ENCODE results near the gene AHCTF1.

Gene AHCTF1

DNA sequence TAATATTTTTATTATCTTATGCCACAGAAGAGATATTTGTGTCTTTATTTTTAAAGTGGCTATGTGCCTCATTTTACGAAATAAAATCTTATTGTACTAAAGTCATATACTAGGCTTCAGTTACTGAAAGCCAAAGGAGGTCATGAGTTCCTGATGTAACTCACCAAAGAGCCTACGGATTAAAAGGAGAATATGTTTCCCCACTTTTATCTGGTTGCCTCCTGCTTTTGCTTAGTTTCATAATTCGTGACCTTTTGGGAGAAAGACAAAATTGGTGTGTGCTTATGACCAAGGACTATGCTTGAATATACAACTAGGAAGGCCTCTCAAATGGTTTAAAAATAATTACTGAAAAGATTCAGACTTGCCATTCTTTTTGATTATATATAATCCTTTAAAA is 18.2 kb upstream of the AHCTF1 start:
- Histone ChIP-seq H3K4me3 (ENCODE audit: low read length in 2 of 2) (no peak overlapping the region), H3K4me1 (ENCODE audit: control insufficient read depth, insufficient read depth, low read length) (no peaks in the 10 kb centered on the region), H3K36me3 (ENCODE audit: control insufficient read depth in 2 of 2, insufficient read depth in 2 of 2, low read length in 2 of 2) (no peaks in the 10 kb centered on the region), H3K27me3 (ENCODE audit: control insufficient read depth in 1 of 2, insufficient read depth in 2 of 2, low read length in 2 of 2) (no peaks in the 10 kb centered on the region), H3K27ac (ENCODE audit: low read length) (no peak overlapping the region), H3K9me3 (ENCODE audit: control insufficient read depth in 2 of 2, low read length in 2 of 2) (no peaks in the 10 kb centered on the region), H3K9ac (ENCODE audit: low read length in 2 of 2) (no peak overlapping the region)

DNA sequence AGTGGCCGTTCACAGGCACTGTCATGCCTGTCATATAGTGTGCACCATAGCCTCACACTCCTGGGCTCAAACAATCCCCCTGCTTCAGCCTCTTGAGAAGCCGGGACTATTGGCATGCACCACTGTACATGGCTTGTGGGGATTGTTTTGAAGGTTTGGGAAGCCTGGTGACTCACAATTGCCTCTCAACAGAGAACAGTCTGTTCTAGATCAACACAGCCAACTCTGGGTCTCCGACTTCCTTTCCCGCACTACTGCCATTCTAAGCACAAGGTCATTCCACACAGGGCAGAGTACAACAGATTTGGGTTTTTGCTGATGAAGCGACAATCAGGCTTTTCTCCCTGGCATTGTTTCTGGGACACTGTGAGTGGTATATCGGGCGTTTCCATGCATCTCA is 15.5 kb upstream of the AHCTF1 start:
- Histone ChIP-seq H3K9me3 (ENCODE audit: control insufficient read depth in 2 of 2, low read length in 2 of 2) (no peaks in the 10 kb centered on the region), H3K27me3 (ENCODE audit: control insufficient read depth in 1 of 2, insufficient read depth in 2 of 2, low read length in 2 of 2) (no peaks in the 10 kb centered on the region), H3K9ac (ENCODE audit: low read length in 2 of 2) (no peak overlapping the region), H3K4me3 (ENCODE audit: low read length in 2 of 2) (no peak overlapping the region), H3K27ac (ENCODE audit: low read length) (peak overlapping the region; percentile 46), H3K36me3 (ENCODE audit: control insufficient read depth in 2 of 2, insufficient read depth in 2 of 2, low read length in 2 of 2) (no peaks in the 10 kb centered on the region), H3K4me1 (ENCODE audit: control insufficient read depth, insufficient read depth, low read length) (no peaks in the 10 kb centered on the region)

DNA sequence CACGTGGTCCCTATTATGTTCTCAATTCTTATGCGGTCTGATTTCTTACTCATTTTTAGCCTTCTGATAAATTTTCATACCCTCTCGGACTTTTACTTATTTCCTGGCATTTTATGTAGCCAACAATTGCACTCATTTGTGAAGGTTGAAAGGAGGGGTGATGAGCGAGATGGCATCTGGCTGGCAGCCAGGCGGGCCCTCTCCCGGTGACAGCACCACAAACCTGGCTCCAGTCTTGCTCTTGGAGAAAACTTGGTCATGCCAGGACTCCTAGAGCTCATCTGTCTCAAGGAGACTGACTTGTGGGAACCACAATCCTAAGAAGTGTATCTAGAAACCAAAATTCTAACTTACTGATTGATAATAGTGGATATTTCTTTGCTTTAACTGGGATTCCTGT is 14.6 kb upstream of the AHCTF1 start:
- Histone ChIP-seq H3K9me3 (ENCODE audit: control insufficient read depth in 2 of 2, low read length in 2 of 2) (no peaks in the 10 kb centered on the region), H3K27ac (ENCODE audit: low read length) (peak overlapping the region; percentile 8), H3K4me3 (ENCODE audit: low read length in 2 of 2) (no peak overlapping the region)

DNA sequence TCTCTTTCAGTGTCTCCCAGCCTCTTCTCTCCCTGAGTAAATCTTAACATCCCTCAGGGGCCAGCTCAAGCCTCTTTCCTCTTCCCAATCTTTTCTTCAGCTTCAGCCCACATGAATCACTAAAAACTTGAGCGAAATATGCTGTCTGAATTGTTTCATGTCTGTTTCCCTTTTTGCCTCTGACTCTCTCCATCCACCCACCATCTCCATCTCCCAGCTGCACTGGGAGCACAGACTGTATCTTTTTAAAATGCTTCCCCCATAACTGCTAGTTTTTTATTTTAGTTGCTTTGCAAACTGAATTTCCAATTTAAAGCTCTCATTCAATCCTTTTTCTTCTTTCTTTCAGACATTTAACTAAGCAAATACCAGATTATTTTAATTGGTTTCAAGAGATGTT is 3.0 kb upstream of the AHCTF1 start:
- no peaks in the 10 kb centered on the region for H3K9me3 ChIP-seq (ENCODE audit: control insufficient read depth in 2 of 2, low read length in 2 of 2)
- H3K27ac ChIP-seq (ENCODE audit: low read length): no peak overlapping the region
- no peaks in the 10 kb centered on the region for H3K36me3 ChIP-seq (ENCODE audit: control insufficient read depth in 2 of 2, insufficient read depth in 2 of 2, low read length in 2 of 2)
- H3K27me3 ChIP-seq (ENCODE audit: control insufficient read depth in 1 of 2, insufficient read depth in 2 of 2, low read length in 2 of 2): no peaks in the 10 kb centered on the region
- H3K4me1 ChIP-seq (ENCODE audit: control insufficient read depth, insufficient read depth, low read length): peaks cover 12% of the 10 kb centered on the region
- no peak overlapping the region for H3K4me3 ChIP-seq (ENCODE audit: low read length in 2 of 2)
- no peak overlapping the region for H3K9ac ChIP-seq (ENCODE audit: low read length in 2 of 2)

More for the DNA sequence above, 14.6 kb upstream of the AHCTF1 start:
- H3K9ac ChIP-seq (ENCODE audit: low read length in 2 of 2): no peak overlapping the region
- no peaks in the 10 kb centered on the region for H3K4me1 ChIP-seq (ENCODE audit: control insufficient read depth, insufficient read depth, low read length)
- H3K27me3 ChIP-seq (ENCODE audit: control insufficient read depth in 1 of 2, insufficient read depth in 2 of 2, low read length in 2 of 2): no peaks in the 10 kb centered on the region
- H3K36me3 ChIP-seq (ENCODE audit: control insufficient read depth in 2 of 2, insufficient read depth in 2 of 2, low read length in 2 of 2): no peaks in the 10 kb centered on the region

DNA sequence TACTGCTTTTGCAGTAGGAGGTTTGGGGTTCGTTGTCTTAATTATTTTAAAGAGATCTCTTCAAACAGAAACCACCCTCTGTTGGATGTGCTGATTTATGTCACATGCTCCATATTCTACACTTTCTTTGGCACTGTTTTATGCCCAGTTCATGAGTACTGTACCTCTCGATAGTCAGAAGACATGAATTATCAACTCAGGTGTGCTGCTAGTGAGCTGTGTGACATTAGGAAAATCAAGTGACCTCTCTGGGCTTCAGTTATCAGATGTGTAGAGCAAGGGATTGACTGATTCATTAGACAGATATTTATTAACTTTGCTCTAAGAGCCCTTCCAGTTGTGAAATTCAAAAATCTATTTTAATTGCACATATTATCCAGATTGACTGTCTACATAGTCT is 2.1 kb upstream of the AHCTF1 start:
- Histone ChIP-seq H3K9ac (ENCODE audit: low read length in 2 of 2) (no peak overlapping the region), H3K9me3 (ENCODE audit: control insufficient read depth in 2 of 2, low read length in 2 of 2) (no peaks in the 10 kb centered on the region), H3K27me3 (ENCODE audit: control insufficient read depth in 1 of 2, insufficient read depth in 2 of 2, low read length in 2 of 2) (no peaks in the 10 kb centered on the region), H3K27ac (ENCODE audit: low read length) (no peak overlapping the region), H3K4me1 (ENCODE audit: control insufficient read depth, insufficient read depth, low read length) (peaks cover 12% of the 10 kb centered on the region), H3K4me3 (ENCODE audit: low read length in 2 of 2) (no peak overlapping the region), H3K36me3 (ENCODE audit: control insufficient read depth in 2 of 2, insufficient read depth in 2 of 2, low read length in 2 of 2) (no peaks in the 10 kb centered on the region)

DNA sequence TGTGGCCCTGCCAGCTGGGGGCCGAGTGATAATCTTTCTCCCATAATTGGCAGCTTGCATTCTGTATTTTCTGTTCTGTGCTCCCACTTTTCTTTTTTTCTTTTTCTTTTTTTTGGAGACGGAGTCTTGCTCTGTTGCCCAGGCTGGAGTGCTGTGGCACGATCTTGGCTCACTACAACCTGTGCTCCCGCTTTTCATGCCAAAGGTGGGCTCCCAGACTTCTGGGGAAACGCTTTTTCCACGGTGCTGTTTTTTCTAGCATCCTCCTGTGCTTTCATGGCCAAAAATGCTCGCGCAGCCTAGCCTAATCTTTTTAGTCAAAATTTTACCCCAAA is 585 bp upstream of the AHCTF1 start:
- Histone ChIP-seq H3K9me3 (ENCODE audit: control insufficient read depth in 2 of 2, low read length in 2 of 2) (no peaks in the 10 kb centered on the region), H3K27ac (ENCODE audit: low read length) (no peak overlapping the region), H3K4me1 (ENCODE audit: control insufficient read depth, insufficient read depth, low read length) (peaks cover 12% of the 10 kb centered on the region), H3K27me3 (ENCODE audit: control insufficient read depth in 1 of 2, insufficient read depth in 2 of 2, low read length in 2 of 2) (no peaks in the 10 kb centered on the region), H3K36me3 (ENCODE audit: control insufficient read depth in 2 of 2, insufficient read depth in 2 of 2, low read length in 2 of 2) (no peaks in the 10 kb centered on the region), H3K4me3 (ENCODE audit: low read length in 2 of 2) (peak overlapping the region; percentile 70 to 87), H3K9ac (ENCODE audit: low read length in 2 of 2) (peak overlapping the region; percentile 72 to 76)

DNA sequence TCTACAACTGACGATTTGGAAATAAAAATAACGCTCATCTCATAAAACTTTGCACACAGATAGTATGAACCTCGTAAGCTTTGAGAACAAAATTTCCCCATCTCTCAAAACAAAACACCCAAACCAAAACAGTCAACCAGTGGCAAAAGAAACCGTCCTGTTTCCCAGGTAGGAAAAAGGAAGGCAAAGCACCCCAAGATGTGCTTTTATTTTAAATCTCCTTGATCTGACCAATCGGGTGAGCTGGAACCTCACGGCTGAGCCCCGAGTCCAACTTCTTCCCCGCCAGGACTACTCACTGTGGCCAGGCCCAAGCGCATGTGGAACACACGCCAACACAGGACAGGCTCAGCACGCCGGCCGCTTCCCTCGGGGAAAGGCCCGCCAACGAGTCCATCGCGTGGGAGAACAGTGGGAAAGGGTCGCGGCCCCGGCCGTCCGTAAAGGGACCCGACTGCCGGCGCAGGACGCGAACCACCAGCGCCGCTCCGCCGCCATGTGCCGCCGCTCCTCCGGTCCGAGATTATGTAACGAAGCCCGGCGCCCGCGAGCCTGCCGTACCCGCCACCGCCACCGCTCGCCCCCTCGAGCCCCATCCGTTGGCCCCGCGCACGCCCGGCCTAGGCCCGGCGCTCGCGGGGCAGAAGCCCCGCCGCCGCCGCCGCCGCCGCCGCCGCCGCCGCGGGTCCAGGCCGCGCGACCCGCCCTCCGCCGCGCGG is 759 bp downstream of the AHCTF1 start:
- H3K9ac ChIP-seq (ENCODE audit: low read length in 2 of 2): peak overlapping the region; percentile 86 to 94
- peak overlapping the region; percentile 87 to 94 for H3K4me3 ChIP-seq (ENCODE audit: low read length in 2 of 2)
- H3K4me1 ChIP-seq (ENCODE audit: control insufficient read depth, insufficient read depth, low read length): peaks cover 12% of the 10 kb centered on the region
- H3K9me3 ChIP-seq (ENCODE audit: control insufficient read depth in 2 of 2, low read length in 2 of 2): no peaks in the 10 kb centered on the region
- H3K27ac ChIP-seq (ENCODE audit: low read length): peak overlapping the region; percentile 82
- H3K36me3 ChIP-seq (ENCODE audit: control insufficient read depth in 2 of 2, insufficient read depth in 2 of 2, low read length in 2 of 2): no peaks in the 10 kb centered on the region
- H3K27me3 ChIP-seq (ENCODE audit: control insufficient read depth in 1 of 2, insufficient read depth in 2 of 2, low read length in 2 of 2): no peaks in the 10 kb centered on the region

DNA sequence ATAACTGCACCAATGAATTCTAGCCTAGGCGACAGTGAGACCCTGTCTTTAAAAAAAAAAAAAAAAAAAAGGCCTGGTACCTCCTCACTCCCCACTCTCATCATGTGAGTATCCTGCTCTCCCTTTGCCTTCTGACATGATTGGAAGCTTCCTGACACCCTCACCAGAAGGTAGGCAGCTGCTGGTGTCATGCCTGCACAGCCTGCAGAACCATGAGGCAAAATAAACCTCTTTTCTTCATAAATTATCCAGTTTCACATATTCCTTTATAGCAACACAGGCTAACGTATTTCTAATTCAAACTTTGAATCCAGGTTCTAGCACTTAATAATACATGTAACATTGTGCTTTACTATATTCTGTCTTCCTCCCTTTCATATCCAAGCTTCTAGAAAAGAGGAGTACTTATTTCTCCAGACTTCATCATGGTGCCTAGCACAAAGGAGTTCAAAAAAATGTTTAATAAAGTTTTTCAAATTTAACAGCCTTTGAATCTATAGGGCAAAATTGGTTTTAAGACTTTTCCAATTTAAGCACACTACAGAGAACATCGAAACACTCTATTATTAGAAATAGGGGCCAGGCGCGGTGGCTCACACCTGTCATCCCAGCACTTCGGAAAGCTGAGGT is 5.6 kb downstream of the AHCTF1 start:
- Histone ChIP-seq H3K9me3 (ENCODE audit: control insufficient read depth in 2 of 2, low read length in 2 of 2) (no peaks in the 10 kb centered on the region), H3K4me1 (ENCODE audit: control insufficient read depth, insufficient read depth, low read length) (peaks cover 16% of the 10 kb centered on the region), H3K36me3 (ENCODE audit: control insufficient read depth in 2 of 2, insufficient read depth in 2 of 2, low read length in 2 of 2) (no peaks in the 10 kb centered on the region), H3K9ac (ENCODE audit: low read length in 2 of 2) (no peak overlapping the region), H3K4me3 (ENCODE audit: low read length in 2 of 2) (no peak overlapping the region), H3K27ac (ENCODE audit: low read length) (no peak overlapping the region), H3K27me3 (ENCODE audit: control insufficient read depth in 1 of 2, insufficient read depth in 2 of 2, low read length in 2 of 2) (no peaks in the 10 kb centered on the region)

DNA sequence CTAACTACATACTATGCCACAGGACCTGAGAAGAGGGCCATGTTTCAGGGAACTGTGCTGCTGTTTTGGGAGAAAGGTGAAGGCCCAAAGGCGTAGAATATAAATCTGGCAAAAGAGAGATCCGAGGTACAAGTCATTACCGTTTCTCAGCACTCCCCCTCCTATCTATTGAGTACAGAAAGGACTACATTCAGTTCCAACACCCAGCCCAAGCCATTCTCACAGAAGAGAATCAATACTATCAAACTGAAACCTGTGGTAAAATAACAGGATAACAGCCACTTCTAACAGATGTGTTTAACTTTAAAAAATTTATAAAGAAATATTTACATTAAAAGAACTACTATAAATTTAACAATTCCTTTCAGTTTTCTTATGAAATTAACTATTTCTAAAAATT is 7.8 kb downstream of the AHCTF1 start:
- H3K4me3 ChIP-seq (ENCODE audit: low read length in 2 of 2): no peak overlapping the region
- H3K27ac ChIP-seq (ENCODE audit: low read length): no peak overlapping the region
- H3K9ac ChIP-seq (ENCODE audit: low read length in 2 of 2): no peak overlapping the region
- no peaks in the 10 kb centered on the region for H3K36me3 ChIP-seq (ENCODE audit: control insufficient read depth in 2 of 2, insufficient read depth in 2 of 2, low read length in 2 of 2)
- peaks cover 8% of the 10 kb centered on the region for H3K4me1 ChIP-seq (ENCODE audit: control insufficient read depth, insufficient read depth, low read length)
- H3K27me3 ChIP-seq (ENCODE audit: control insufficient read depth in 1 of 2, insufficient read depth in 2 of 2, low read length in 2 of 2): no peaks in the 10 kb centered on the region
- H3K9me3 ChIP-seq (ENCODE audit: control insufficient read depth in 2 of 2, low read length in 2 of 2): no peaks in the 10 kb centered on the region

DNA sequence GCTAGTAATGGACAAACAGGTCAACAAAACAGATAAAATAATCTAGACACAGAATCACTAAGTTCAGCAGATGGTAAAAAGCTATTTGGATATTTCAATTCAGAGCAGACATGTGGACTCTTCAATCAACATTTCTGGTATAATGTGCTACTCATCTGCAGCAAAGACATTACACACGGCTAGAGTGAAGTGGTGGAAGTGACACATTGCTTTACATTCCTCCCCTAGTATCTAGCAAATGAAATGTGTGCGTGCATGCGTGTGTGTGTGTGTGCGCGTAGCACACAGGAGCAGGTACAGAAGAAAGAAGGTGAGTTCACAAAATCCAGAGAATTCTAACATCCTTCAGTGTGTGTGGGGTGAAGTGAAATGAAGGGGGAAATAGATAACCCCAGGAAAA is 8.3 kb downstream of the AHCTF1 start:
- H3K4me3 ChIP-seq (ENCODE audit: low read length in 2 of 2): no peak overlapping the region
- peaks cover 8% of the 10 kb centered on the region for H3K4me1 ChIP-seq (ENCODE audit: control insufficient read depth, insufficient read depth, low read length)
- H3K9ac ChIP-seq (ENCODE audit: low read length in 2 of 2): no peak overlapping the region
- H3K9me3 ChIP-seq (ENCODE audit: control insufficient read depth in 2 of 2, low read length in 2 of 2): no peaks in the 10 kb centered on the region
- no peak overlapping the region for H3K27ac ChIP-seq (ENCODE audit: low read length)
- H3K36me3 ChIP-seq (ENCODE audit: control insufficient read depth in 2 of 2, insufficient read depth in 2 of 2, low read length in 2 of 2): no peaks in the 10 kb centered on the region
- no peaks in the 10 kb centered on the region for H3K27me3 ChIP-seq (ENCODE audit: control insufficient read depth in 1 of 2, insufficient read depth in 2 of 2, low read length in 2 of 2)

DNA sequence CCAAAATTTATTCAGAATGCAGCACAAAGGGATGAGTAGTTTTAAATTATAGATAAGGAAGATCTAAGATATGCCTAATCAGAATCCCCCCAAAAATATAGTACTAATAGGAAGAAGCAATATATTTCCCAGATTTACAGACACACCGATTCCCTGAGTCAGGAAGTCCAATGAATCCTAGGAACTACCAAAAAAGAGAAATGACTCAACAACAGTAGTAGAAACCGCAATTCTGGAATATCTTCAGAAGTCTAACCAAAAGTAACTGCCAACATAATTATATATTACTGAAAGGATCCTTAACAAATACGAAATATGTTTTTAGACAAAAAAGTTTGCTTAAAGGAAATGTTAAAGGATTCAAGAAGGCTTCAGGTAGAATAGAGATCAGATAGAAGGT is 10.3 kb downstream of the AHCTF1 start:
- Histone ChIP-seq H3K27ac (ENCODE audit: low read length) (no peak overlapping the region), H3K9ac (ENCODE audit: low read length in 2 of 2) (no peak overlapping the region), H3K4me3 (ENCODE audit: low read length in 2 of 2) (no peak overlapping the region), H3K4me1 (ENCODE audit: control insufficient read depth, insufficient read depth, low read length) (peaks cover 8% of the 10 kb centered on the region), H3K9me3 (ENCODE audit: control insufficient read depth in 2 of 2, low read length in 2 of 2) (no peaks in the 10 kb centered on the region), H3K36me3 (ENCODE audit: control insufficient read depth in 2 of 2, insufficient read depth in 2 of 2, low read length in 2 of 2) (peaks cover 3 to 6% of the 10 kb centered on the region in 2 donors), H3K27me3 (ENCODE audit: control insufficient read depth in 1 of 2, insufficient read depth in 2 of 2, low read length in 2 of 2) (no peaks in the 10 kb centered on the region)

Data from stomach smooth muscle (tissue), 2 donors.